ENCODE results near the gene IQCK.

DNA sequence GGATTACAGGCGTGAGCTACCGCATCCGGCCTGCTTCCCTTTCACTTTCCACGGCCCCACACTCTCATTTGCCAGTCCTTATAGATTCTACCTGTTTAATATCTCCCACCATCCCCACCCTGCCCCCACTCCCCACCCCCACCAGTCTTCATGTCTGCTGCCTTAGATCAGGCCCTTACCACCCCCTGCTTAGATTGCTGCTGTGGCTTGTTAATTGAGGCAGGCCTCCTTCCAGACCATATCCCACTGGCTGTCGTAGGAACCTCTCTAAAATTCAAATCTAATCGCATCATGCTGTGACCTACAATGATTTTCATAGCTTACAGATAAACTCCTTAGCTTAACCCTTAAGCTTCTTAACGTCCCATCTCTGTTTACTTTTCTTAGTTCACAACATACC is 4.9 kb downstream of the IQCK start:
- TF ChIP-seq CTCF (IDR thresholded peaks at IDR 0.05) (no peak), POLR2A (IDR thresholded peaks at IDR 0.05) (no peak)

Data from right lobe of liver (tissue), 4 donors.